HCT116 (cell line): ENCODE results near the gene SNX25.
"Not testable (repeated sequence)": the region's sequence is repeated elsewhere in the genome, so short reads cannot be mapped to it uniquely, and the experiment has no call there.

Experiments
- CTCF ChIP-seq, 3 experiments: fragments of 200-600 bp in 1 of 3; sonication (generic) in 1 of 3; IDR thresholded peaks in 2 of 3; conservative IDR thresholded peaks in 1 of 3; 2 replicates each; pipeline ENCODE4 v1.5.1; 2012 to 2017; ENCODE audit warnings: low read depth in 2 of 3, low read length in 2 of 3, antibody characterized with exemption in 1 of 3, borderline replicate concordance in 1 of 3, control low read depth in 1 of 3, mild to moderate bottlenecking in 1 of 3, mixed read lengths in 1 of 3, mixed run types in 1 of 3, moderate library complexity in 1 of 3; ENCODE audit not compliant: insufficient read depth in 1 of 3
- EZH2 ChIP-seq: fragments of 200-600 bp; sonication (generic); IDR thresholded peaks from 2 replicates; pipeline ENCODE4 v1.6.1; 2017; ENCODE audit warnings: antibody characterized with exemption, mixed run types
- MAX ChIP-seq: IDR thresholded peaks from 2 replicates; pipeline ENCODE4 v1.6.1; 2012
- POLR2A ChIP-seq: IDR thresholded peaks from 2 replicates; pipeline ENCODE4 v1.7.0; 2011; ENCODE audit warnings: borderline replicate concordance; ENCODE audit not compliant: insufficient read depth, insufficient read length; ENCODE audit errors: extremely low read depth
- POLR2AphosphoS5 ChIP-seq: IDR thresholded peaks from 2 replicates; pipeline ENCODE4 v1.6.1; 2011; ENCODE audit warnings: mild to moderate bottlenecking, low read depth, low read length, moderate library complexity
- YY1 ChIP-seq: IDR thresholded peaks from 2 replicates; pipeline ENCODE4 v1.6.1; 2011; ENCODE audit warnings: low read length, low read depth, moderate library complexity, mild to moderate bottlenecking; ENCODE audit not compliant: insufficient replicate concordance; ENCODE audit errors: extremely low read depth

GRCh38 chr4:185325721-185326120, 116.3 kb downstream of the SNX25 start:
- not testable (repeated sequence) for TF ChIP-seq YY1; EZH2; POLR2AphosphoS5; CTCF (IDR thresholded peaks at IDR 0.05 in 2 of 3, conservative IDR thresholded peaks at IDR 0.05 in 1 of 3; ENCODE audit: borderline replicate concordance in 1 of 3, insufficient read depth in 1 of 3, low read depth in 2 of 3, low read length in 2 of 3); MAX; POLR2A
